HCT116 (cell line): ENCODE measurements around the gene OPRL1. TPM values are rescaled to one million over a fixed set of nuclear protein-coding genes. Genes with fewer than 3 reads are reported as not detected.
A peak's percentile ranks its signal among the peaks of the same experiment; 100 is the strongest.

ENCODE experiments used
- ATAC-seq: fragments of 200-7000 bp; cut with Tn5 transposase; 2 replicates; pipeline ENCODE4 v1.9.1; 2020; ENCODE audit warnings: mild to moderate bottlenecking, moderate library complexity
- BruUV-seq: library from RNA; stranded (reverse); fragments of 400-500 nt; replicated peaks from 2 replicates; lab custom pipeline; 2021; lab: Mats Ljungman, UMichigan
- CTCF ChIA-PET: fragments of 300-600 bp; sonication (Branson Sonifier 250); formaldehyde crosslinking; loops from one replicate; lab custom pipeline; 2021; ENCODE audit warnings: antibody characterized with exemption; lab: Charles Lee
- POLR2A ChIA-PET: fragments of 300-600, 350-600 bp; sonication (Branson Sonifier 250); formaldehyde crosslinking; loops from one replicate; lab custom pipeline; 2021; ENCODE audit warnings: antibody characterized with exemption; lab: Charles Lee
- RAD21 ChIA-PET, 2 experiments: fragments of 300-600 bp; sonication (Branson Sonifier 250); formaldehyde crosslinking; loops; one replicate each; lab custom pipeline; 2023; ENCODE audit warnings: low total read pairs in 2 of 2; ENCODE audit not compliant: uncharacterized antibody in 2 of 2, unreplicated experiment in 2 of 2, low non-redundant PET in 1 of 2; lab: Charles Lee
- DNase-seq: peaks from one replicate; pipeline ENCODE4 v3.0.0-alpha.2; 2010; ENCODE audit warnings: low read depth, low spot score
- H2AFZ ChIP-seq: fragments of 200-600 bp; shearing (Covaris generic), sonication (generic); 2 replicates; pipeline ENCODE4 v1.6.1; 2017; ENCODE audit warnings: low read depth, mixed run types, mixed read lengths, antibody characterized with exemption, low read length; ENCODE audit not compliant: poor library complexity, severe bottlenecking
- H3K27ac ChIP-seq: 2 replicates; pipeline ENCODE4 v1.5.1; 2012; ENCODE audit warnings: low read depth, low read length
- H3K27me3 ChIP-seq: fragments of 200-600 bp; sonication (generic); 2 replicates; pipeline ENCODE4 v1.6.1; 2016; ENCODE audit warnings: mixed run types, low read length, mixed read lengths; ENCODE audit not compliant: insufficient read depth
- H3K36me3 ChIP-seq, 2 experiments: fragments of 200-500 bp in 1 of 2; fragments of 200-600 bp in 1 of 2; sonication (Bioruptor generic) in 1 of 2; sonication (generic) in 1 of 2; 2 replicates each; pipeline versions ENCODE4 v1.5.1 to v1.6.1; 2014 to 2016; ENCODE audit warnings: low read length in 2 of 2, inconsistent platforms in 1 of 2, mixed read lengths in 1 of 2, mixed run types in 1 of 2; ENCODE audit not compliant: insufficient read depth in 2 of 2, control insufficient read depth in 1 of 2
- H3K4me1 ChIP-seq, 2 experiments: fragments of 200-600 bp in 1 of 2; sonication (generic) in 1 of 2; 2 replicates each; pipeline versions ENCODE4 v1.5.1 to v1.6.1; 2012 to 2017; ENCODE audit warnings: low read length in 2 of 2, inconsistent platforms in 1 of 2, mild to moderate bottlenecking in 1 of 2, mixed read lengths in 1 of 2, mixed run types in 1 of 2, moderate library complexity in 1 of 2; ENCODE audit not compliant: insufficient read depth in 2 of 2, control insufficient read depth in 1 of 2
- H3K4me2 ChIP-seq: fragments of 200-600 bp; sonication (generic); 2 replicates; pipeline ENCODE4 v1.6.1; 2017; ENCODE audit warnings: mixed run types, low read length, mixed read lengths
- H3K4me3 ChIP-seq, 2 experiments: fragments of 200-600 bp in 1 of 2; sonication (generic) in 1 of 2; replicated peaks in 1 of 2; 2 replicates each; pipeline ENCODE4 v1.5.1; 2011 to 2016; ENCODE audit warnings: low read length in 2 of 2, control low read depth in 1 of 2, low read depth in 1 of 2, mild to moderate bottlenecking in 1 of 2, mixed read lengths in 1 of 2, mixed run types in 1 of 2
- H3K79me2 ChIP-seq: fragments of 200-600 bp; sonication (generic); 2 replicates; pipeline ENCODE4 v1.6.1; 2017; ENCODE audit warnings: mild to moderate bottlenecking, mixed run types, low read length, moderate library complexity, mixed read lengths; ENCODE audit not compliant: insufficient read depth
- H3K9ac ChIP-seq: fragments of 200-600 bp; sonication (generic); 2 replicates; pipeline ENCODE4 v1.6.1; 2016; ENCODE audit warnings: low read length, mixed read lengths
- H3K9me2 ChIP-seq: fragments of 200-600 bp; sonication (generic), shearing (Covaris generic); 2 replicates; pipeline ENCODE4 v1.6.1; 2017; ENCODE audit warnings: mixed run types, mild to moderate bottlenecking, moderate library complexity; ENCODE audit not compliant: insufficient read depth
- H3K9me3 ChIP-seq, 2 experiments: fragments of 200-500 bp in 1 of 2; fragments of 200-600 bp in 1 of 2; sonication (Bioruptor generic) in 1 of 2; sonication (generic) in 1 of 2; 2 replicates each; pipeline ENCODE4 v1.6.1; 2014 to 2017; ENCODE audit warnings: low read length in 2 of 2, mixed read lengths in 2 of 2, inconsistent platforms in 1 of 2, low read depth in 1 of 2, mild to moderate bottlenecking in 1 of 2, mixed run types in 1 of 2, moderate library complexity in 1 of 2; ENCODE audit not compliant: control insufficient read depth in 1 of 2, insufficient read depth in 1 of 2
- H4K20me1 ChIP-seq: fragments of 200-600 bp; sonication (generic), shearing (Covaris generic); 2 replicates; pipeline ENCODE4 v1.6.1; 2017; ENCODE audit warnings: mixed run types, mild to moderate bottlenecking, moderate library complexity; ENCODE audit not compliant: insufficient read depth
- ATF3 ChIP-seq: IDR thresholded peaks from 2 replicates; pipeline ENCODE4 v1.6.1; 2012
- CBX3 ChIP-seq: IDR thresholded peaks from 2 replicates; pipeline ENCODE4 v1.6.1; 2012; ENCODE audit warnings: low read depth
- CTCF ChIP-seq, 3 experiments: fragments of 200-600 bp in 1 of 3; sonication (generic) in 1 of 3; IDR thresholded peaks in 2 of 3; conservative IDR thresholded peaks in 1 of 3; 2 replicates each; pipeline ENCODE4 v1.5.1; 2012 to 2017; ENCODE audit warnings: low read depth in 2 of 3, low read length in 2 of 3, antibody characterized with exemption in 1 of 3, borderline replicate concordance in 1 of 3, control low read depth in 1 of 3, mild to moderate bottlenecking in 1 of 3, mixed read lengths in 1 of 3, mixed run types in 1 of 3, moderate library complexity in 1 of 3; ENCODE audit not compliant: insufficient read depth in 1 of 3
- EGR1 ChIP-seq: IDR thresholded peaks from 2 replicates; pipeline ENCODE4 v1.6.1; 2012; ENCODE audit warnings: low read depth
- EZH2 ChIP-seq: fragments of 200-600 bp; sonication (generic); IDR thresholded peaks from 2 replicates; pipeline ENCODE4 v1.6.1; 2017; ENCODE audit warnings: antibody characterized with exemption, mixed run types
- FOSL1 ChIP-seq: IDR thresholded peaks from 2 replicates; pipeline ENCODE4 v1.6.1; 2012; ENCODE audit warnings: low read depth
- MAX ChIP-seq: IDR thresholded peaks from 2 replicates; pipeline ENCODE4 v1.6.1; 2012
- POLR2A ChIP-seq: IDR thresholded peaks from 2 replicates; pipeline ENCODE4 v1.7.0; 2011; ENCODE audit warnings: borderline replicate concordance; ENCODE audit not compliant: insufficient read depth, insufficient read length; ENCODE audit errors: extremely low read depth
- POLR2AphosphoS5 ChIP-seq: IDR thresholded peaks from 2 replicates; pipeline ENCODE4 v1.6.1; 2011; ENCODE audit warnings: mild to moderate bottlenecking, low read depth, low read length, moderate library complexity
- REST ChIP-seq: IDR thresholded peaks from 2 replicates; pipeline ENCODE4 v1.6.1; 2012; ENCODE audit warnings: low read depth
- SIN3A ChIP-seq: IDR thresholded peaks from 2 replicates; pipeline ENCODE4 v1.6.1; 2012; ENCODE audit warnings: low read depth
- SP1 ChIP-seq: IDR thresholded peaks from 2 replicates; pipeline ENCODE4 v1.6.1; 2012; ENCODE audit warnings: low read depth
- SRF ChIP-seq: IDR thresholded peaks from 2 replicates; pipeline ENCODE4 v1.6.1; 2012; ENCODE audit warnings: low read depth
- YY1 ChIP-seq: IDR thresholded peaks from 2 replicates; pipeline ENCODE4 v1.6.1; 2011; ENCODE audit warnings: low read length, low read depth, moderate library complexity, mild to moderate bottlenecking; ENCODE audit not compliant: insufficient replicate concordance; ENCODE audit errors: extremely low read depth
- ZFX ChIP-seq: fragments of 450-650 bp; IDR thresholded peaks from 2 replicates; pipeline ENCODE4 v1.6.1; 2017
- intact Hi-C: fragments of 100-400 bp; cut with micrococcal nuclease; formaldehyde crosslinking; loops from 2 replicates; pipeline ENCODE4 v1.10.0; 2022
- total RNA-seq: library from RNA; stranded (reverse); gene quantifications from one replicate; pipeline ENCODE4 v1.2.1, GENCODE V29; 2021; ENCODE audit not compliant: unreplicated experiment

OPRL1 gene
- total RNA-seq, 1 experiment from 2014 or later: 1.6 TPM

GRCh38 chr20:64077876-64078551, 1.9 kb upstream of the OPRL1 start:
- Histone ChIP-seq H2AFZ (no peak overlapping the region), H3K4me3 (peak overlapping the region; percentile 79 to 96), H3K79me2 (peaks cover 9% of the 10 kb centered on the region; the same call in 1 of the 2 replicates), H3K9me3 (no peaks in the 10 kb centered on the region), H3K27me3 (no peaks in the 10 kb centered on the region), H3K27ac (peak overlapping the region; percentile 61; the same call in 1 of the 2 replicates), H3K9ac (peak overlapping the region; percentile 87), H4K20me1 (no peaks in the 10 kb centered on the region), H3K4me2 (peak overlapping the region; percentile 99), H3K36me3 (no peaks in the 10 kb centered on the region), H3K4me1 (peaks cover 11 to 17% of the 10 kb centered on the region in 2 experiments), H3K9me2 (no peaks in the 10 kb centered on the region)
- no peak for DNase-seq
- intact Hi-C loops: no loop called here
- no peak for ATAC-seq
- TF ChIP-seq POLR2AphosphoS5: no peak
- no TSS peak for BruUV-seq
- POLR2A ChIA-PET: no interaction called here
- CTCF ChIA-PET: no interaction called here
- RAD21 ChIA-PET: no interaction called here

GRCh38 chr20:64078934-64079272, 979 bp upstream of the OPRL1 start:
- H3K27me3 ChIP-seq: no peaks in the 10 kb centered on the region
- ATAC-seq: no peak
- peaks cover 9% of the 10 kb centered on the region; the same call in 1 of the 2 replicates for H3K79me2 ChIP-seq
- no peaks in the 10 kb centered on the region for H3K9me2 ChIP-seq
- no peak for DNase-seq
- H2AFZ ChIP-seq: no peak overlapping the region
- ChIA-PET POLR2A (no interaction called here), CTCF (interaction anchor here (1.5 kb wide), 1 partner anchor 10 kb away, joined by 3 read pairs; no protein-coding TSS in a partner anchor), RAD21 (no interaction called here)
- no peaks in the 10 kb centered on the region for H4K20me1 ChIP-seq
- peak overlapping the region; percentile 99 for H3K4me2 ChIP-seq
- no TSS peak for BruUV-seq
- H3K4me1 ChIP-seq: peaks cover 14 to 21% of the 10 kb centered on the region in 2 experiments
- H3K27ac ChIP-seq: peak overlapping the region; percentile 61
- H3K36me3 ChIP-seq: no peaks in the 10 kb centered on the region
- peak overlapping the region; percentile 87 for H3K9ac ChIP-seq
- H3K4me3 ChIP-seq: peak overlapping the region; percentile 79 to 96
- H3K9me3 ChIP-seq: no peaks in the 10 kb centered on the region
- TF ChIP-seq SIN3A (no peak), CTCF (IDR thresholded peaks at IDR 0.05 in 2 of 3, conservative IDR thresholded peaks at IDR 0.05 in 1 of 3; ENCODE audit: borderline replicate concordance in 1 of 3, insufficient read depth in 1 of 3, low read depth in 2 of 3, low read length in 2 of 3) (no peak), ATF3 (no peak), ZFX (no peak), MAX (no peak), REST (no peak), YY1 (no peak), EGR1 (no peak), POLR2A (no peak), SRF (no peak), FOSL1 (no peak), SP1 (no peak), CBX3 (no peak), POLR2AphosphoS5 (no peak), EZH2 (no peak)
- intact Hi-C loops: no loop called here
